ENCODE measurements around the gene COLEC12.

- TF ChIP-seq, protein P1, sequence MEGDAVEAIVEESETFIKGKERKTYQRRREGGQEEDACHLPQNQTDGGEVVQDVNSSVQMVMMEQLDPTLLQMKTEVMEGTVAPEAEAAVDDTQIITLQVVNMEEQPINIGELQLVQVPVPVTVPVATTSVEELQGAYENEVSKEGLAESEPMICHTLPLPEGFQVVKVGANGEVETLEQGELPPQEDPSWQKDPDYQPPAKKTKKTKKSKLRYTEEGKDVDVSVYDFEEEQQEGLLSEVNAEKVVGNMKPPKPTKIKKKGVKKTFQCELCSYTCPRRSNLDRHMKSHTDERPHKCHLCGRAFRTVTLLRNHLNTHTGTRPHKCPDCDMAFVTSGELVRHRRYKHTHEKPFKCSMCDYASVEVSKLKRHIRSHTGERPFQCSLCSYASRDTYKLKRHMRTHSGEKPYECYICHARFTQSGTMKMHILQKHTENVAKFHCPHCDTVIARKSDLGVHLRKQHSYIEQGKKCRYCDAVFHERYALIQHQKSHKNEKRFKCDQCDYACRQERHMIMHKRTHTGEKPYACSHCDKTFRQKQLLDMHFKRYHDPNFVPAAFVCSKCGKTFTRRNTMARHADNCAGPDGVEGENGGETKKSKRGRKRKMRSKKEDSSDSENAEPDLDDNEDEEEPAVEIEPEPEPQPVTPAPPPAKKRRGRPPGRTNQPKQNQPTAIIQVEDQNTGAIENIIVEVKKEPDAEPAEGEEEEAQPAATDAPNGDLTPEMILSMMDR (IDR thresholded peaks at IDR 0.05; ENCODE audit: low read depth, low read length) = no peak
- TF ChIP-seq MYC (IDR thresholded peaks at IDR 0.05; ENCODE audit: low read depth, low read length) = no peak
- TF ChIP-seq POLR2A (IDR thresholded peaks at IDR 0.05; ENCODE audit: extremely low read depth, insufficient read length) = no peak
These were observed 101.4 kb downstream of the COLEC12 start for GRCh38 chr18:398935-399630.
